Fibroblast of skin of scalp (primary cell): ENCODE data around the gene KLC1.
A peak's percentile ranks its signal among the peaks of the same experiment; 100 is the strongest.

Source experiments
- DNase-seq: peaks from one replicate; pipeline ENCODE4 v3.0.0-alpha.2; 2013

The KLC1 gene

DNA sequence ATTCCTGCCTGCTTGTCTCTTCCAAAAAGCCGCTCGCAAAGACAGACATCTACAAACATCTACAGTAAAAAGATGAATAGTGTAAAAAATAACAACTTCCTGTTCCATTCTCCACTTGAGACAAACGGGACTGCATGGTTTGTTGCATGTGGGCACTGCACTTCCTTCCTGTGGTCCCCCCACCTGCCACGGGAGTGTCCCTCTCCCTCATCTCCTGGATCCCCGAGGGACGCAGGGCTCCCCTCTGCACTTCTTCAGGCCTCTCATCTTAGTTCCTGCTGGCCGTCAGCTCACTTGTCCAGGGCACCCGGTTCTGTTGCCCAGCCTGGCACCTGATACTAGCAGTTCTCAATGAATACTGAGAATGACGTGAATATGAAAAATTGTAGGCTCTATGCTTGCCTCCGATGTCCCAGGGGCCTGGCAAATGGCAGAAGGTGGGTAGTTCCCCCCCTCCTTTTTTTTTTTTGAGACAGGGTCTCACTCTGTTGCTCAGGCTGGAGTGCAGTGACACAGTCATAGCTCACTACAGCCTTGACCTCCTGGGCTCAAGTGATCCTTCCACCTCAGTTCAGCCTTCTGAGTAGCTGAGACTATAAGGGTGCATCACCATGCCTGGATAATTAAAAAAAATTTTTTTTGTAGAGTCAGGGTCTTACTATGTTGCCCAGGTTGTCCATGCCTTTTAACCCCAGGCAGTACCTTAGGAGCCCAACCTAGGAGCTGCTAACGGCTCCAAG, 3.5 kb upstream of the KLC1 start:
- no peak for DNase-seq

DNA sequence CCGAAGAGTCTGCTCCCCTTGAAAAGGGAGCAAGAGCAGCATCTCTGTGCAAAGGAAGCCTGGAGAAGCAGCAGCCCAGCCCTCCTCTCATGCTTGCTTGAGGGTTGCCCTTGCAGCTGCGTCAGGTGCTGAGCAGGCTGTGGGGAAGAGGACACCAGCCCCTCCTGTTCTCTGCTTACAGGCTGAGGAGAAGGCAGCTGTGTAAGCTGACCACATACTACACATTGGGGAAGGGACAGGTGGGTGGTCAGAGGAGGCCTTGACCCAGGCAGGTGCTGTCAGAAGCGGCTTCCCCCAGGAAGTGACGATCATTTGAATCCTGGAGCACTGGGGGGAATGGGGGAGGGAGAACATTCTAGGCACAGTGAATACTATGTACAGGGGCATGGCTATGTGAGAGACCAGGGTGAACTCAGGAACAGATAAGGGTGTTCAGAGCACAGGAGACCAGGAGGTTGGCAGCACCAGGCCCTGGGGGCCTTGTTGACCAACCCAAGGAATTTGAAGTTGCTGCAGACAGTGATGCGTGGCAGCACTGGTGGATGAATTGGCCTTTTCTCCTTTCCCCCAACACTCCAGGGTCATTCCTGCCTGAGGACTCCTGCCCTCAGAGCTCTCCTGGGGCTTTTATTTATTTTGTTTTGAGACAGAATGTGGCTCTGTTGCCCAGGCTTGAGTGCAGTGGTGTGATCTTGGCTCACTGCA, 2.7 kb upstream of the KLC1 start:
- no peak for DNase-seq

DNA sequence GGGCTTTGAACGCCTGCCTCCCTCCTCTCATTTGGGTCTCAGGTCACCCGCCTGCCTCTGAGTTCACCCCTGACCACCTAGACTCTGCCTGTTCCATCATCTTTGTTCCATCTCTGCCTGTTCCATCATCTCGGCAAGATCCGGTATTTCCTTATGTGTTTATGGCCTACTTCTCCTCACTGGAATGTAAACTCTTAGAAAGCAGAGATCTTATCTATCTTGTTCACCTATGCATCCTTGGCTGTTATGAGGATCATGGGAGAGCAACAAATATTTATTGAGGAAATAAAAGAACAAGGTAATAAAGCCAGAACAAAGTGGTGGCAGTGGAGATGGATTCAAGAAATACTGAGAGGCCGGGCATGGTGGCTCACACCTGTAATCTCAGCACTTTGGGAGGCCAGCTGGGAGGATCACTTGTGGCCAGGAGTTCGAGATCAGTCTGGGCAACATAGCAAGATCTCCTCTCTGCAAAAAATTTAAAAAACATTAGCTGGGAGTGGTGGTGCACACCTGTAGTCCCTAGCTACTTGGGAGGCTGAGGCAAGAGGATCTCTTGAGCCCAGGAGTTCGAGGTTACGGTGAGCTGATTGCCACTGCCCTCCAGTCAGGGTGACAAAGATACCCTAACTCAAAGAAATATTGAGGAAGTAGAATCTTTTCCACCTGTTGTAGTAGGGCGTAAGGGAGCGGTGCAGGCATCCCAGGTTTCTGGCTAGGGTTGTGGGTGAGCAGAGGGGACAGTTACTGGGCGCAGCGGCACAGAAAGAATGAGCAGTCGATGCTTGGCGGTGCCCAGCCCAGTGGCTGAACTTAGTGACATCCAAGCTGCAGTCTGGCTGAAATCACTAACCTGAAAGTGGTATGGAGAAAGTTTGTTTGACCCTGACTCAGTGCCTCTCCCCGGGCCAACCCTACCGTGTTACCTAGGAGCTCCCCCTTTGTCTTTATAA, 1.7 kb upstream of the KLC1 start:
- DNase-seq = no peak

DNA sequence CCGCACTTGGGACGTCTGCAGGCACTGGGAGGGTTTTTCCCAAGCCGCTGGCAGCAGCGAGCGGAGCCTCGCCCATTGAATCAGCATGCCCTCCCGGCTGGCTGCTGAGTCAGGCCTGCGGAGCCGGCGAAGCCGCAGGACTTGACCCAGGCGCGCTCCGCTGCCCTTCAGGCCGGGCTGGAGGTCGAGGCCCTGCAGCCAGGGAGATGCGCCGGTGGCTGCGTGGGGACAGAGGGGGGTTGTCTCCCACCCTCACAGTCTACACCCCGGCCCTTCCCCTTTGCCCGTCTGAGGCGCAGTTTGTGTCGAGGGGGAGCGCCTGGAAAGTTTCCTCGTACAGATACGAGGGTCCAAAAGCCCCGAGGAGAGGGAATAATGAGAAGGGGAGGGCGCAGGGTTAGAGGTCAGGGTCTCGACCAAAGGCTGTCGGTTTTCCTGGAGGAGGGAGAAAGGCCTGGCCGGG, 759 bp upstream of the KLC1 start:
- peak; percentile 77 for DNase-seq

DNA sequence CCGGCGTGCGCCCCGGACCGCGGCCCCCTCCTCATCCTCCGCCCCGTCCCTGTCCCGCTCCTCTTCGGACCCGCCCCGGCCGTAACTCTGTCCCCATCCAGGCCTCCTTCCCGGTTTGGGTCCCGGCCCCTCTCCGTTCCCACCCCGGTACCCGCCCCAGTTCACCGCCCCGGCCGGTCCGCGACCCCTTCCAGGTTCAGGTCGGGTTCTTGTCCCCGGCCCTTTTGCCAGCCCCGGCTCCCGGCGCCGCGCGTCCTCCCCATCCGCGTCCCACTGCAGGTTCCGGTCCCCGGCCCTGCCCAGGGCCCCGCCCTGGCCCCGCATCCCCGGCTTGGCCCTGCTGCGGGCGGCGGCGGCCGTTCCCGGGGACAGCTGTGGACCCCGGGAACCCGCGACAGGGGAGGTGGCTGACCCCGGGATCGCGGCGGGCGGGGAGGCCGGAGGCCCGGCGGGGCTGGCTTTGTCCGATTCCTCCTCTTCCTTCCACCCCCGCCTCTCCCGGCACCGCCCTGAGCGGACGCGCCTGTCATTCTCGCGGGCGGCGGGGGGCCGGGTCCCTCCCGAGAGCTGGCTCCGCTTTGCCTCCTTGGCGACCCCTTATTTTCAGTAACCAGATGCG, 601 bp downstream of the KLC1 start:
- DNase-seq = peak; percentile 19

DNA sequence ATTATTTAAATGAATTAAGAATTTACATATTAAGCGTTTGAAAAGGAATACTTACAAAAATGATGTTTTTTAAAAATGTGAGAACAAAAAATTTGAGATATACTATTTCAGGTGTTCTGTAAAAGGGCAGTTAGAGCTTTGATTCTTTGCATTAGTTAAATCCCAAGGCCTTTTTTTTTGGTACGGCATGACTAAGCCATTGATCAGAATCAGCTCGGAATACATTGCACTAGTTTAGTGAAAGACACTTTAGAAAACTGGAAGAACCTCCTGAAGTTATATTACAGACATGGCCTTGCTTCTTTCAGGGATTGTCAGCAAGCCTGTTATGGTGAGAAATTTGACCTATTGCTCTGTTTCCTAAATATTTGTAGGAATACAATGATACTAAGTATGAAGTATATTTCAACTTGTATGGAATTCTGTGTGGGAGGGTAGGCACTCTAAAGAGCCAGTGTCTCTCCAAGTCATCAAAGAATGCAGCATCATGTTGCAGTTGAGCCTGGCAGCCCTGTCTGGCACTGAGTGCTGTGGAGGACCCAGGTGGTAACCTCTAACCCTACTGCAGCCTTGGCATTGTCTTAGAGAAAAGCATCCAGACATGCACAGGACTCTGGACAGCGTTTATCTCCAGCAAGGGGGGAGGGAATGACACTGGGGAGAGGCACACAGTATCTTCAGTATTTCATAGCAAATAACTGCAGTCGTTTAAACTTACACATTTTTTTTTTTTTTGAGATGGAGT, 1.5 kb downstream of the KLC1 start:
- no peak for DNase-seq

DNA sequence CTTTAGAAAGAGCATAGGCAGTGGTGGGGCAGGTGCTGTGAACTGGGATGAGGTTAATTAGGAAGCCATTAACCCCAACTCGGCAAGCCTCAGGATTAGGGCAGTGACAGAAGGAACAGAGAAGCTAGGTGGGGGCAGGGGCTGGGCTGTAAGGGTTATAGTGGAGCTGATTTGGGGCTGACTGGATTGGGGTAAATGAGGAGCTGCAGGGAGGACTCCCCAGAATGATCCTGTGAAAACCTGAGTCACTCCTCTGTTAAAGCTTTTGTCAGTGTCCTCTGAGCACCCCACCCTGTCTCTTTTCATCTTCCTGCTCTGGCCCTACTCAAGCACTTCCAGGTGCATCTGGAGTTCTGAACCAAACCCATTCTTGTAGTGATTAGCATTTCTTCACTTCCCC, 4.4 kb downstream of the KLC1 start:
- no peak for DNase-seq

DNA sequence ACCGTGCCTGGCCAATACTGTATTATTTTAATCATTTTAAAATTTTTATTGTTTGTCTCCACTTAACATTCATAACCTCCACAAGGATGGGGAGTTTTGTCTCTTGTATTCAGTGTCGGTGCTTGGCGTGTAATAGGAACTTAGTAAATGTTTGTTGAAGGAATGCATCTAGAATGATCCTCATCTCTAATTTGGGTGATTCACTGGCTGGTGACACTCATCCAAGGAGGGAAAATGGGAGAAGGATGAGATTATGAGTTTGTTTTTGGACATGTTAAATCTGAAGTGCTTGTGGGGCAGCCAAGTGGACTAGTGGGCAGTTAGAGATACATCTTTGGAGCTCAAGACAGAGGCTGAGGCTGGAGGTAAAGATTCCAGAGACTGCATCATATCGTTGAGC, 5.1 kb downstream of the KLC1 start:
- no peak for DNase-seq

DNA sequence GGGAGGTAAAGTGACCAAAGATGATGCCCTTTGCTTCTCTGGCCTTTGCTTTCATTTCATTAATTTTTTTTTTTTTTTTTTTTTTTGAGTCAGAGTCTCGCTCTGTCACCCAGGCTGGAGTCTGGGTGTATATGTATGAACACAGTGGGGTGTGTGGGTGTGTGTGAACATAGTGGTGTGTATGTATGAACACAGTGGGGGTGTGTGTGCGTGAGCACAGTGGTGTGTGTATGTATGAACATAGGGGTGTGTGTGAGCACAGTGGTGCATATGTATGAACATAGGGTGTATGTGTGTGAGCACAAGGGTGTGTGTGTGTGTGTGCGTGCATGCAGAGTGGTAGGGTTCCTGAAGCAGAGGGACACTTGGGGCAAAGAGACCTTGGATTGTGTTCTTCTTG, 9.6 kb downstream of the KLC1 start:
- DNase-seq = no peak

DNA sequence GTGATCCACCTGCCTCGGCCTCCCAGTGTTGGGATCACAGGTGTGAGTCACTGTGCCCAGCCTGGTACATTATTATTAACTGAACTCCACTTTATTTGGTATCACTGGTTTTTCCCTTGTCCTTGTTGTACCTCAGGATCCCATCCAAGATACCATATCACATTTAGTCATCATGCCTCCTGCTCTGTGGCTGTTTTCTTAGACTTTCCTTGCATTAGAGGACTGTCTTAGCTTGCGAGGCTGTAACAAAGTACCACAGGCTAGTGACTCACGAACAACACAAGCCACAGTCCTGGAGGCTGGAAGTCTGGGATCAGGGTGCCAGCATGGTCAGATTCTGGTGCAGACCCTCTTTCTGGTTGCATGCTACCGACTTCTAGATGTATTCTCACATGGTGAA, 12.2 kb downstream of the KLC1 start:
- DNase-seq = peak; percentile 19

DNA sequence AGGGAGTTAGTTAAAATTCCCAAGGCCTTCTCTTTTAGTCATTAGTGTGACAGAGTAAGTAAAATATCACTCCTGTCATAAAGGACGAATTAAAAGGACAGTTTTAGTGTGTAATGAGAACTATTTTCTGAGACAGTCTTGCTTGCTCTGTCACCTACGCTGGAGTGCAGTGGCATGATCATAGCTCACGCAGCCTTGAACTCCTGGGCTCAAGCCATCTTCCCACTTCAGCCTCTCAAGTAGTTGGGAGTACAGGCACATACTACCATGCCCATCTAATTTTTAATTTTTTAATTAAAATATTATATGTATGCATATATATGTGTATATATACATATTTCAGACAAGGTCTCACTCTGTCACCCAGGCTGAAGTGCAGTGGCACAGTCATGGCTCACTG, 17.2 kb downstream of the KLC1 start:
- DNase-seq = no peak

DNA sequence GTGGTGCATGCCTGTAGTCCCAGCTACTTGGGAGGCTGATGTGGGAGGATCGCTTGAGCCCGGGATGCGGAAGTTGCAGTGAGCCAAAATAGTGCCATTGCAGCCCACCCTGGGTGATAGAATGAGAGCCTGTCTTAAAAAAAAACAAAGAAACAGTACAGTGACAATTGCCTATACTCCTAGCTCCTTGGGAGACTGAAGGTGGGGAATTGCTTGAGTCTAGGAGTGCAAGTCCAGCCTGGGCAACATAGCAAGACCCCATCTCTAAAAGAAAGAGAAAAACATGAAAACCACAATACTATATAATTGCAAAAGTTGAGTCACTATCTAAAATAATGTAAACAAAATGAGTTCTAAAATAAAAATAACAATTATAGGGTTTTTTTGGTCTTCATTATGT, 20.0 kb downstream of the KLC1 start:
- DNase-seq = no peak

DNA sequence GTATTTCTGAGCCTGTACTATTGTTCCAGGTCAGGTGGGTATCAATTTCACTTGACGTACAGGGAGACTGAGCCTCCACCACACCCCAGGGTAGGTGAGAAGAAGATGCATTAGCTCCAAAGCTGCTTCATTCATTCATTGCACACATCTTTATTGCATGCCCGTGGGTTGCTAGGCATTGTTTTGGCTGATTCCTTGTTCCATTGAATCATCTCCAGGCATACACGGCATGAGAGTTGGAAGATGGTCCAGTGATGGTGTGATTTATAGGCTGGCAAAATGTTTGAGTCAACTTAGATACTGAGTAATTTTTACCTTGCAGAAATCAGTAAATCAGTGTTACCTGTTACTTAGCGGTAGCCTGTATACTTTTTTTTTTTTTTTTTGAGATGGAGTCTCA, 21.2 kb downstream of the KLC1 start:
- no peak for DNase-seq

DNA sequence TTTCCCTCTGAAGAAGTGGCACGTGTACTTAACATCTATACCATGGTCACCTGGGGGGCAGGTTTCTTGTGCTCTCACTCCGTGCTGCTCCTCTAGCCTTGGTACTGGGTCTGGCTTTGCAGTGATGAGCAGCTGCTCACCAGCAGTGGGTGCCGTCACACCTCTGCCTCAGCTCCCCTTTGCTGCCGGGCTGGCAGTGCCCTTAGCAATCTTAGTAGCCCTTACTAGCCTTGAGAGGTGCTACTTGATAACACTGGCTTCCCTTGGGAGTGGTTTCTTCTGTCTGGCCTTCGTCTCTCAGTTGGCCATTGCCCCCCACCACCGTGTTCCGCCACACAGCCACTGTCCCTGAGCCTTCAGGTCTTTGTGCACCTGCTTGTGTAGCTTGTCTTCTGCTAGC, 22.6 kb downstream of the KLC1 start:
- no peak for DNase-seq

DNA sequence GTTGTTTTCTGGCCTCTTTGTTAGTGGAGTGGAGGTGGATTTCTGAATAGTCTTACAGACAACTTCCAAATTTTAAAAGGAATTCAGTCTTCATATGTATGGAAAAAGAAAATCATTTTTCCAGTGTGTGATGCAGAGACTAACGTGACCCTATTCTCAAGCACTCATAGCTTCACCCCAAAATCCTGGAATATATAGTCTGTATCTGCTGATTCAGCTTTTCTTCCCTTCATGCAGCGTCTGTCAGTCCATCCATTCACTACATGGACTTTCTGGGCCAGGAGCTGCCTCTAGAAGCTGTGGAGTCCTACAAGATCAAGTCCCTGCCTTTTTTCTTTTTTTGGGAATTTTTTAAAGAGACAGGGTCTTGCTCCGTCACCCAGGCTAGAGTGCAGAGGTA, 23.8 kb downstream of the KLC1 start:
- no peak for DNase-seq

DNA sequence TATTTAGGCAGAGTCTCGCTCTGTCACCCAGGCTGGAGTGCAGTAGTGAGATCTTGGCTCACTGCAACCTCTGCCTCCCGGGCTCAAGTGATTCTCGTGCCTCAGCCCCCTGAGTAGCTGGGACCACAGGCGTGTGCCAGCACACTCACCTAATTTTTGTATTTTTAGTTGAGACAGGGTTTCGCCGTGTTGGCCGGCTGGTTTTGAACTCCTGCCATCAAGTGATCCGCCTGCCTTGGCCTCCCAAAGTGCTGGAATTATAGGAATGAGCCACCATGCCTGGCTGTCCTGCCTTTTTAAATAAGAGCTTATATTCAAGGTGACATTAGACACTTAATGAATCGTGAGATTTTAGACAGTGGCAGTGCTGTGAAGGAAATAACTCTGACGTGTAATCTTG, 24.3 kb downstream of the KLC1 start:
- DNase-seq = peak; percentile 51

DNA sequence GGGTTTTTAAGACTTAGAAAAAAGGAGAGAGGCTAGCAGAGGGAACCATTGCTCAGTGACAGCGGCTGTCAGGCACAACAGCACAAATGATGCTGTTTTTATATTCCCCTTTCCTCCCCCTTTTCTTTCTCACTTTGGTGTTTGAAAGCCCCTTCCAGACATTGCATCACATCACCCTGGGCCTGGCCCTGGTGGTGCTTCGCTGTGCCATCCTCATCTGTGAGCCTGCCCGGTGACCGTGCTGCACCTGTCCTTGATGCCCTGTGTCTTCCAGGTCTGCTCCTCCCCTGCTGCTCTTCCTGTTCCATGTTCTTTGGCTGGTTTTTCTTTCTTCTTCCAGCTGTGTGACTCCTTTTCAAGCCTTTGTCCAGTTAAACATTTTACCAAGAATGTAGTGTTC, 24.8 kb downstream of the KLC1 start:
- no peak for DNase-seq

DNA sequence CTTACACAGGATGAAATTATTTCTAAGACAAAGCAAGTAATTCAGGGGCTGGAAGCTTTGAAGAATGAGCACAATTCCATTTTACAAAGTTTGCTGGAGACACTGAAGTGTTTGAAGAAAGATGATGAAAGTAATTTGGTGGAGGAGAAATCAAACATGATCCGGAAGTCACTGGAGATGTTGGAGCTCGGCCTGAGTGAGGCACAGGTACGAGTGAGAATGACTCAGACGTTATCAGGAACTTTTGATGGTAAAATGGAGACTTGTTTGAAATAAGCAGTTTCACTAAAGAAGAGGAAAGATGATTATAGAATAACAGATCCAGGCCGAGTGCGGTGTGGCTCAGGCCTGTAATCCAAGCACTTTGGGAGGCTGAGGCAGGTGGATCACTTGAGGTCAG, 25.6 kb downstream of the KLC1 start:
- no peak for DNase-seq

DNA sequence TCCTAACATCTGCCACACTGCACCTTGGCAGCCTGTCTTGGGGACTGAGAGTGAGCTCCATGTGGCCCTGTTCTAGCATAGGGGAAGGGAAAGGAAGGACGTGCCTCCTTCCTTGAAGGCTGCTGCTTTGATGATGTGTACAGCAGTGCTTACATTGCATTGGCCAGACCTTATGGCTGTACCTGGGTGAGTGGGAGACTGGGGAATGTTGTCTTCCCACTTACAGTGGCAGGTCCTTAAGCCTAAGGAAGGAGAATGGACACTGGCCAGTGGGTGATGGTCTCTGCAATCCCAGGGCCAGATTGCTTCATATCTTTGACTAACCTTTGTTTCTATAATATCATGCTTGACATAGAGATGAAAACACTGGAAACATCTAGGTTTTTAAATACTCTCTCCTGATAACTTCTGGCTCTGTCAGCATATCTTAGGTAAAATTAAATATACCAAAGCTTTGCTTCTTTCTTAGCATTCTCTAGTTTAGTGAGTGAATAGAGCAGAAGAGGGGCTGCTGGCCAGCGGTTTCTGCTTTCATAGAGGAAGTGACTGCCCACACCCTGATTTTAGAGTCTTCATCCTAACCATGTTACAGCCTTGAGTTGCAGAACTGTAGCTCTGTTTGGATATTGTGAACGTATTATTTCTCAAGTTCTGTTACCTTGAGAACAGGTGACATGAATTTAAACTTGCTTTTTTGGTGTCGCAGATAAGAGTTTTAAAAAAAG, 27.2 kb downstream of the KLC1 start:
- DNase-seq = no peak

DNA sequence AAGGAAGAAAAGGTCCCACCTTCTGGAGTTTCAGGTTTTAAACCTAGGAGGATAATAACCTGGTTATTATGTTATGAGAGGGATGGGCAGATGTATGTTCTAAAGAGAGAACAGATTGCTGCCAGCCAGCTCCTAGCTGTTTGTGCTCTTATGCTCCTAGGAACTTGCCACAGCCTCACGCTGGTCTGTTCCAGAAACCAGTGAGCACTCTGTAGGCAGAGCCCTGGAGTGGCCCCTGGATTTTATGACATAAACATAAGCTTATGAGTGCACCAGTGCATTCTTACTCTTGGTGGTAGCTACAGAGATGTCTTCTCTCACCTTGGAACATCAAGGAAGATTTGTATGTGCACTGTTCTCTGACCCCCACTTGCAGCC, 27.7 kb downstream of the KLC1 start:
- DNase-seq = no peak

DNA sequence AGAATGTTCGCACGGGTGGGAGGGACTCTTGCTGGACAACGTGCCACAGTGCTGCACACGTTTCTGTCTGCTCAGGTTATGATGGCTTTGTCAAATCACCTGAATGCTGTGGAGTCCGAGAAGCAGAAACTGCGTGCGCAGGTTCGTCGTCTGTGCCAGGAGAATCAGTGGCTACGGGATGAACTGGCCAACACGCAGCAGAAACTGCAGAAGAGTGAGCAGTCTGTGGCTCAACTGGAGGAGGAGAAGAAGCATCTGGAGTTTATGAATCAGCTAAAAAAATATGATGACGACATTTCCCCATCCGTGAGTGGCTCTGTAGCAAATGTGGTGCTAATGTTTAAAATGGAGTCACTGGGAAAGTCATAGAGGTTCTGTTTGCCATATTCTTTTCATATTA, 28.5 kb downstream of the KLC1 start:
- peak; percentile 69 for DNase-seq
